IMR-90 (cell line): ENCODE measurements around the gene GABRB1. TPM values are rescaled to one million over a fixed set of nuclear protein-coding genes. Genes with fewer than 3 reads are reported as not detected.

Source experiments
- ATAC-seq: fragments of 200-7000 bp; cut with Tn5 transposase; 2 replicates; pipeline ENCODE4 v1.9.1; 2020; ENCODE audit warnings: low read depth, mild to moderate bottlenecking, moderate library complexity
- BruUV-seq: library from RNA; stranded (reverse); fragments of 400-500 nt; replicated peaks from 2 replicates; lab custom pipeline; 2021; lab: Mats Ljungman, UMichigan
- CTCF ChIA-PET: fragments of 300-600 bp; formaldehyde crosslinking; extraction: SDS; loops from one replicate; lab custom pipeline; 2021; ENCODE audit warnings: antibody characterized with exemption; lab: Yijun Ruan, JAX
- POLR2A ChIA-PET: fragments of 300-600 bp; sonication (Branson Sonifier 250); formaldehyde crosslinking; loops from one replicate; lab custom pipeline; 2022; ENCODE audit warnings: antibody characterized with exemption; ENCODE audit not compliant: unreplicated experiment; lab: Charles Lee
- DNase-seq: peaks from one replicate; pipeline ENCODE4 v3.0.0; 2013
- H2AFZ ChIP-seq: replicated peaks from 2 replicates; pipeline ENCODE3; 2013; ENCODE audit warnings: low read length, mild to moderate bottlenecking; ENCODE audit not compliant: poor library complexity
- H2AK5ac ChIP-seq: 2 replicates; pipeline ENCODE4 v1.6.1; 2013; ENCODE audit warnings: low read depth, low read length, inconsistent platforms
- H2AK9ac ChIP-seq: replicated peaks from 2 replicates; pipeline ENCODE3; 2013; ENCODE audit warnings: mild to moderate bottlenecking, low read depth, low read length, moderate library complexity; ENCODE audit not compliant: poor library complexity
- H2BK120ac ChIP-seq: 2 replicates; pipeline ENCODE4 v1.6.1; 2013; ENCODE audit warnings: low read depth, low read length, inconsistent platforms
- H2BK15ac ChIP-seq: 3 replicates; pipeline ENCODE4 v1.6.1; 2013; ENCODE audit warnings: low read depth, low read length, inconsistent platforms
- H2BK20ac ChIP-seq: 2 replicates; pipeline ENCODE4 v1.6.1; 2013; ENCODE audit warnings: low read depth, mild to moderate bottlenecking, inconsistent platforms, low read length, moderate library complexity
- H2BK5ac ChIP-seq: 2 replicates; pipeline ENCODE4 v1.6.1; 2013; ENCODE audit warnings: mild to moderate bottlenecking, low read depth, low read length, inconsistent platforms; ENCODE audit not compliant: poor library complexity, severe bottlenecking
- H3K14ac ChIP-seq: replicated peaks from 2 replicates; pipeline ENCODE4 v1.6.1; 2013; ENCODE audit warnings: low read depth, low read length, inconsistent platforms
- H3K18ac ChIP-seq: 2 replicates; pipeline ENCODE4 v1.6.1; 2013; ENCODE audit warnings: low read depth, low read length, control low read depth
- H3K23ac ChIP-seq: 2 replicates; pipeline ENCODE4 v1.6.1; 2013; ENCODE audit warnings: low read depth, low read length, inconsistent platforms
- H3K27ac ChIP-seq: 2 replicates; pipeline ENCODE4 v1.5.1; 2013; ENCODE audit warnings: mild to moderate bottlenecking, control low read depth, low read length; ENCODE audit not compliant: insufficient read depth
- H3K27me3 ChIP-seq: 2 replicates; pipeline ENCODE4 v1.6.1; 2013; ENCODE audit warnings: low read length; ENCODE audit not compliant: control insufficient read depth, insufficient read depth
- H3K36me3 ChIP-seq: 2 replicates; pipeline ENCODE4 v1.6.1; 2013; ENCODE audit warnings: low read length, mixed read lengths; ENCODE audit not compliant: control insufficient read depth, insufficient read depth
- H3K4ac ChIP-seq: 2 replicates; pipeline ENCODE4 v1.6.1; 2013; ENCODE audit warnings: low read depth, low read length, inconsistent platforms
- H3K4me1 ChIP-seq: 2 replicates; pipeline ENCODE4 v1.6.1; 2013; ENCODE audit warnings: low read length, mixed read lengths; ENCODE audit not compliant: control insufficient read depth, insufficient read depth
- H3K4me2 ChIP-seq: 2 replicates; pipeline ENCODE4 v1.6.1; 2013; ENCODE audit warnings: low read depth, mild to moderate bottlenecking, control low read depth, low read length, moderate library complexity
- H3K4me3 ChIP-seq: 2 replicates; pipeline ENCODE4 v1.5.1; 2013; ENCODE audit warnings: low read depth, mild to moderate bottlenecking, control low read depth, low read length, moderate library complexity; ENCODE audit not compliant: insufficient read depth
- H3K56ac ChIP-seq: 2 replicates; pipeline ENCODE4 v1.6.1; 2013; ENCODE audit warnings: low read length, inconsistent platforms; ENCODE audit not compliant: insufficient read depth; ENCODE audit errors: extremely low read depth
- H3K79me1 ChIP-seq, 2 experiments: 2 replicates each; pipeline ENCODE4 v1.6.1; 2013; ENCODE audit warnings: low read length in 2 of 2, inconsistent platforms in 1 of 2, low read depth in 1 of 2
- H3K9ac ChIP-seq: 2 replicates; pipeline ENCODE4 v1.6.1; 2013; ENCODE audit warnings: low read depth, low read length, control low read depth
- H3K9me1 ChIP-seq: 2 replicates; pipeline ENCODE4 v1.6.1; 2013; ENCODE audit warnings: low read length, inconsistent platforms; ENCODE audit not compliant: insufficient read depth
- H3K9me3 ChIP-seq: 2 replicates; pipeline ENCODE4 v1.6.1; 2013; ENCODE audit warnings: low read length; ENCODE audit not compliant: control insufficient read depth, insufficient read depth
- H4K20me1 ChIP-seq: 2 replicates; pipeline ENCODE4 v1.6.1; 2013; ENCODE audit warnings: low read length, inconsistent platforms; ENCODE audit not compliant: insufficient read depth
- H4K5ac ChIP-seq: 2 replicates; pipeline ENCODE4 v1.6.1; 2013; ENCODE audit warnings: mild to moderate bottlenecking, low read depth, low read length, control low read depth
- H4K8ac ChIP-seq, 2 experiments: 2 replicates each; pipeline ENCODE4 v1.6.1; 2013; ENCODE audit warnings: low read depth in 2 of 2, low read length in 2 of 2, control low read depth in 1 of 2, inconsistent platforms in 1 of 2
- H4K91ac ChIP-seq: 2 replicates; pipeline ENCODE4 v1.6.1; 2013; ENCODE audit warnings: low read depth, low read length, inconsistent platforms; ENCODE audit not compliant: insufficient read depth
- ELK1 ChIP-seq: fragments of 150-350 bp; IDR thresholded peaks from 2 replicates; pipeline ENCODE4 v1.6.1; 2016; ENCODE audit warnings: low read depth, mild to moderate bottlenecking, low read length, moderate library complexity, borderline replicate concordance
- FOS ChIP-seq: fragments of 150-350 bp; IDR thresholded peaks from 2 replicates; pipeline ENCODE4 v1.6.1; 2016; ENCODE audit warnings: low read depth, low read length
- MAZ ChIP-seq: IDR thresholded peaks from 2 replicates; pipeline ENCODE4 v1.6.1; 2012; ENCODE audit warnings: low read depth, mild to moderate bottlenecking, low read length, improper control_type of control experiment, moderate library complexity, borderline replicate concordance
- MXI1 ChIP-seq: IDR thresholded peaks from 2 replicates; pipeline ENCODE4 v1.6.1; 2012; ENCODE audit warnings: low read depth, mild to moderate bottlenecking, low read length, moderate library complexity, borderline replicate concordance
- NFE2L2 ChIP-seq: fragments of 150-350 bp; IDR thresholded peaks from 2 replicates; pipeline ENCODE4 v1.6.1; 2016; ENCODE audit warnings: low read depth, mild to moderate bottlenecking, low read length
- POLR2A ChIP-seq: IDR thresholded peaks from 2 replicates; pipeline ENCODE4 v1.6.1; 2012; ENCODE audit warnings: mild to moderate bottlenecking, low read depth, low read length
- RAD21 ChIP-seq: IDR thresholded peaks from 2 replicates; pipeline ENCODE4 v1.6.1; 2012; ENCODE audit warnings: low read length, improper control_type of control experiment
- RCOR1 ChIP-seq: IDR thresholded peaks from 2 replicates; pipeline ENCODE4 v1.6.1; 2012; ENCODE audit warnings: mild to moderate bottlenecking, low read length, improper control_type of control experiment; ENCODE audit not compliant: insufficient replicate concordance
- RFX5 ChIP-seq: IDR thresholded peaks from 2 replicates; pipeline ENCODE4 v1.8.0; 2012; ENCODE audit warnings: low read depth, mild to moderate bottlenecking, low read length, moderate library complexity
- WGBS, 2 experiments: methylation state at CpG; one replicate each; pipeline versions ENCODE4 v1.1.5 to v1.1.7; 2013; ENCODE audit warnings: missing lambda C conversion rate in 2 of 2; ENCODE audit not compliant: insufficient read length in 1 of 2; ENCODE audit errors: extremely low coverage in 2 of 2; 5-methylcytosine and 5-hydroxymethylcytosine counted together
- dilution Hi-C: fragments of 300-500 bp; cut with HindIII; formaldehyde crosslinking; loops from one replicate; pipeline ENCODE4 v1.14.3; 2018; ENCODE audit warnings: low sequenced_read_pairs; ENCODE audit not compliant: unreplicated experiment
- in situ Hi-C: fragments of 300-500 bp; cut with MboI; formaldehyde crosslinking; loops from 3 replicates; pipeline ENCODE4 v1.14.3; 2019; ENCODE audit warnings: low sequenced_read_pairs, inconsistent platforms, mixed read lengths
- intact Hi-C: fragments of 100-400 bp; cut with micrococcal nuclease; formaldehyde crosslinking; loops from 2 replicates; pipeline ENCODE4 v1.10.0; 2022
- polyA plus RNA-seq, 3 experiments: library from polyadenylated mRNA; depleted of rRNA; stranded (reverse); fragments of >200 nt; gene quantifications; 2 replicates each; pipeline ENCODE4 v1.2.3, GENCODE V29; 2012; ENCODE audit warnings: low replicate concordance in 1 of 3
- total RNA-seq: library from RNA; depleted of rRNA; stranded (reverse); fragments of >200 nt; gene quantifications from 2 replicates; pipeline ENCODE4 v1.2.3, GENCODE V29; 2012
- TF ChIP-seq, protein P1 (sequence below): conservative IDR thresholded peaks from 2 replicates; pipeline ENCODE4 v1.5.1; 2012; ENCODE audit warnings: mild to moderate bottlenecking, low read depth, low read length, improper control_type of control experiment

Gene GABRB1
- total and polyA plus RNA-seq, 2 of the 4 experiments (the other 2 are of a cell fraction) = 4.7 to 16.1 TPM

- no peak overlapping the region for H2BK20ac ChIP-seq
- H3K9ac ChIP-seq = no peak overlapping the region
- dilution Hi-C loops = no loop called here
- H3K14ac ChIP-seq = no peak overlapping the region
- CTCF ChIA-PET = no interaction called here
- no peaks in the 10 kb centered on the region for H3K79me1 ChIP-seq
- H3K9me1 ChIP-seq = no peaks in the 10 kb centered on the region; the same call in 1 of the 2 replicates
- no peaks in the 10 kb centered on the region for H3K9me3 ChIP-seq
- H3K56ac ChIP-seq = no peak overlapping the region
- no peak overlapping the region for H3K4ac ChIP-seq
- no peak overlapping the region for H4K8ac ChIP-seq
- no peak for DNase-seq
- H2BK120ac ChIP-seq = no peak overlapping the region
- no peaks in the 10 kb centered on the region for H3K27me3 ChIP-seq
- H4K5ac ChIP-seq = no peak overlapping the region
- H3K23ac ChIP-seq = no peak overlapping the region
- intact Hi-C loops = no loop called here
- no peaks in the 10 kb centered on the region for H4K20me1 ChIP-seq
- H3K36me3 ChIP-seq = no peaks in the 10 kb centered on the region
- H3K4me2 ChIP-seq = no peak overlapping the region
- H2BK15ac ChIP-seq = no peak overlapping the region
- H3K4me3 ChIP-seq = no peak overlapping the region
- POLR2A ChIA-PET = no interaction called here
- no peak for TF ChIP-seq POLR2A
- TF ChIP-seq, protein P1, sequence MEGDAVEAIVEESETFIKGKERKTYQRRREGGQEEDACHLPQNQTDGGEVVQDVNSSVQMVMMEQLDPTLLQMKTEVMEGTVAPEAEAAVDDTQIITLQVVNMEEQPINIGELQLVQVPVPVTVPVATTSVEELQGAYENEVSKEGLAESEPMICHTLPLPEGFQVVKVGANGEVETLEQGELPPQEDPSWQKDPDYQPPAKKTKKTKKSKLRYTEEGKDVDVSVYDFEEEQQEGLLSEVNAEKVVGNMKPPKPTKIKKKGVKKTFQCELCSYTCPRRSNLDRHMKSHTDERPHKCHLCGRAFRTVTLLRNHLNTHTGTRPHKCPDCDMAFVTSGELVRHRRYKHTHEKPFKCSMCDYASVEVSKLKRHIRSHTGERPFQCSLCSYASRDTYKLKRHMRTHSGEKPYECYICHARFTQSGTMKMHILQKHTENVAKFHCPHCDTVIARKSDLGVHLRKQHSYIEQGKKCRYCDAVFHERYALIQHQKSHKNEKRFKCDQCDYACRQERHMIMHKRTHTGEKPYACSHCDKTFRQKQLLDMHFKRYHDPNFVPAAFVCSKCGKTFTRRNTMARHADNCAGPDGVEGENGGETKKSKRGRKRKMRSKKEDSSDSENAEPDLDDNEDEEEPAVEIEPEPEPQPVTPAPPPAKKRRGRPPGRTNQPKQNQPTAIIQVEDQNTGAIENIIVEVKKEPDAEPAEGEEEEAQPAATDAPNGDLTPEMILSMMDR = no peak
- no peak for TF ChIP-seq FOS
- TF ChIP-seq RCOR1 = no peak
- no peak for TF ChIP-seq NFE2L2
- TF ChIP-seq MXI1 = no peak
- TF ChIP-seq RFX5 = no peak
- TF ChIP-seq RAD21 = no peak
- TF ChIP-seq MAZ = no peak
- no peak for TF ChIP-seq ELK1
- no peak overlapping the region for H2AK9ac ChIP-seq
- in situ Hi-C loops = no loop called here
- no peak overlapping the region for H3K18ac ChIP-seq
- H2AK5ac ChIP-seq = no peak overlapping the region
- H3K27ac ChIP-seq = no peak overlapping the region
- no peak overlapping the region for H2BK5ac ChIP-seq
- H4K91ac ChIP-seq = no peak overlapping the region
- no peaks in the 10 kb centered on the region for H3K4me1 ChIP-seq
- BruUV-seq = no TSS peak
- WGBS, 2 experiments = no CpG with 5 or more reads among the region's 2 CpGs
- no peak overlapping the region for H2AFZ ChIP-seq
- no peak for ATAC-seq
Observed at GRCh38 chr4:47367761-47368160, 336.4 kb downstream of the GABRB1 start.
